Measurements from ENCODE around the gene BACE1-AS.
"Not testable (repeated sequence)": the region's sequence is repeated elsewhere in the genome, so short reads cannot be mapped to it uniquely, and the experiment has no call there.

Gene BACE1-AS

DNA sequence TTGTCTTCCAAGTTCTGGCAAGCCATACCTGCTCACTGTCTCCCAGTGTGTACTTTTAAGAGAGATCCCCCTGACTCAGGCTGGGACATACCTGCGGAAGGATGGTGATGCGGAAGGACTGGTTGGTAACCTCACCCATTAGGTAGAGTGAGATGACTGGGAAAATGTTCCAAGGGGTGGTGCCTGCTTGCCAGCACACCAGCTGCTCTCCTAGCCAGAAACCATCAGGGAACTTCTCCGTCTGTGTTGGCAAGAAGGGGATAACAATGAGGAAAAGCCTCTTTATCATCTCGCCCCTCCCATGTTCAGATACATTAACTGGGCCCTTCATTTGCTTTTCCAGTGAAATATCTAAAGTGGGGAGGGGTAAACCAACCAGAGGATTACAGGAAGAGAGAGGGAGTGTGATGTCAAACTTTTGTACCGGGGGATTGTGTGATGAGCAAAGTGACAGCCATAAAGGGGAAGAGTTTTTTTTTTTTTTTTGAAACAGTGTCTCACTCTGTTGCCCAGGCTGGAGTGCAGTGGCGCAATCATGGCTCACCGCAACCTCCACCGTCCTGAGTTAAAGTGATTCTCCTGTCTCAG lies at the start of gene BACE1-AS:
Gene BACE1-AS (plus strand): TSS at position 538 of the 588 bp plus-strand sequence.
- Mint-ChIP-seq H3K4me1 (no peaks in the 10 kb centered on the region), H3K27ac (no peak within 1 kb of the TSS), H3K4me3 (no peak within 1 kb of the TSS), H3K27me3 (no peaks in the 10 kb centered on the region), H3K9me3 (no peaks in the 10 kb centered on the region)
- DNase-seq: no peak
- ATAC-seq: no peak

- H3K9me3 Mint-ChIP-seq: no peaks in the 10 kb centered on the region
- no peaks in the 10 kb centered on the region for H3K4me1 Mint-ChIP-seq
- H3K27me3 Mint-ChIP-seq: no peaks in the 10 kb centered on the region
- DNase-seq (no peak), ATAC-seq (no peak)
- no peak overlapping the region for H3K4me3 Mint-ChIP-seq
- no peak overlapping the region for H3K27ac Mint-ChIP-seq
Observed at GRCh38 chr11:117248341-117248740, 42.8 kb upstream of the BACE1-AS start.

DNA sequence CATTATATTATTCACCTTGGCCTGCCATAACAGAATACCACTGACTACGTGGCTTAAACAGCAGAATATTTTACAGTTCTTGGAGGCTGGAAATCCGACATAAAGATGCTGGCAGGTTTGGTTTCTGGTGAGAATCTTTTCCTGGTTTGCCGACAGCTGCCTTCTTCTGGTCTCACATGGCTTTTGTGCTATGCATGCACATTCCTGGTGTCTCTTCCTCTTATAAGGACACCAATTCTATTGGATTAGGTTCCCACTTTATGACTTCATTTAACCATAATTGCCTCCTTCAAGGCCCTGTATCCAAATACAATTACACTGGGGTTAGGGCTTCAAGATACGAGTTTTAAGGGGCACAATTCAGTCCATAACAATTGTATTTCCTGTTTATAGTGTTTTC lies 41.6 kb upstream of the BACE1-AS start:
- no peaks in the 10 kb centered on the region for H3K27me3 Mint-ChIP-seq
- no peak for DNase-seq
- ATAC-seq: no peak
- no peak overlapping the region for H3K4me3 Mint-ChIP-seq
- no peaks in the 10 kb centered on the region for H3K4me1 Mint-ChIP-seq
- no peak overlapping the region for H3K27ac Mint-ChIP-seq
- no peaks in the 10 kb centered on the region for H3K9me3 Mint-ChIP-seq

DNA sequence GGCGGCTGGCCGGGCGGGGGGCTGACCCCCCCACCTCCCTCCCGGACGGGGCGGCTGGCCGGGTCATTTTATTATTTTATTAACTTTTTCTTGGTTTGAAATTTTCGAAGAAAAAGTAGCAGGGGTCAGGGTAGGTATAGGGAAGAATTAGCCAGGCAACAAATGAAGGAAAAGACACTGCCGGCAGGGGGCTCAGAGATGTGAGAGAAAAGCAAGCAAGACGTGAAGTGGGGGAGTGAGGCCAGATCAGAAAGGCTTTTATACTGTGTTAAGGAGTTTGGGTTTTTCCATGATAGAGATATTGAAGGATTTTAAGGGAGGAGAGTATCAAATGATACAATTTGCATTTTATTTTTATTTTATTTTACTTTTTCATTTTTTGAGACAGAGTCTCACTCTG lies 39.6 kb upstream of the BACE1-AS start:
- H3K4me3 Mint-ChIP-seq: no peak overlapping the region
- peak overlapping the region in 1 of 2 donors; percentile 18 for H3K27ac Mint-ChIP-seq
- no peaks in the 10 kb centered on the region for H3K27me3 Mint-ChIP-seq

GRCh38 chr11:117255966-117256365 lies 35.2 kb upstream of the BACE1-AS start:
- Mint-ChIP-seq H3K9me3 (no peaks in the 10 kb centered on the region), H3K27me3 (no peaks in the 10 kb centered on the region), H3K27ac (no peak overlapping the region), H3K4me1 (no peaks in the 10 kb centered on the region), H3K4me3 (no peak overlapping the region)
- DNase-seq (no peak), ATAC-seq (no peak)

More for the DNA sequence above, 39.6 kb upstream of the BACE1-AS start:
- no peak for DNase-seq
- Mint-ChIP-seq H3K9me3 (no peaks in the 10 kb centered on the region), H3K4me1 (no peaks in the 10 kb centered on the region)
- no peak for ATAC-seq

GRCh38 chr11:117256573-117256972 lies 34.6 kb upstream of the BACE1-AS start:
- Mint-ChIP-seq H3K27ac (no peak overlapping the region), H3K4me3 (no peak overlapping the region), H3K4me1 (no peaks in the 10 kb centered on the region), H3K9me3 (no peaks in the 10 kb centered on the region), H3K27me3 (no peaks in the 10 kb centered on the region)
- DNase-seq (no peak), ATAC-seq (no peak)

GRCh38 chr11:117258576-117258975 lies 32.6 kb upstream of the BACE1-AS start:
- DNase-seq (no peak), ATAC-seq (no peak)
- H3K9me3 Mint-ChIP-seq: no peaks in the 10 kb centered on the region
- no peaks in the 10 kb centered on the region for H3K4me1 Mint-ChIP-seq
- no peak overlapping the region for H3K4me3 Mint-ChIP-seq
- no peaks in the 10 kb centered on the region for H3K27me3 Mint-ChIP-seq
- H3K27ac Mint-ChIP-seq: no peak overlapping the region

DNA sequence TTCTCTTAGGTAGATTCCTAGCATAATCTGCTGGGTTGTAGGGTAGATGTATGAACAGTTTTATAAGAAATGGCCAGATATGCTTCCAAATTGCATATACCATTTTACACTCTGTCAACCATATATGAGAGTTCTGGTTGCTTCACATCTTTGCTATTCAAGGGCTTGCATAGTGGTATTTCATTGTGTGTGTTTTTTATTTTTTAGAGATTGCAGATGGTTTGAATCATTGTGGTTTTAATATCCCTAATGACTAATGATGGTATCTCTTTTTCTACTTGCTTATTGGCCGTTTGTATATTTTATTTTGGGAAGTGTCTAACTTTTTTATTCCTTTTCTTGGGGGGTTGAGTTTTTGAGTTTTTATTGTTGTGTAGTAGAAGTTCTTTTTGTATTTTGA lies 31.7 kb upstream of the BACE1-AS start:
- H3K27me3 Mint-ChIP-seq: no peaks in the 10 kb centered on the region
- no peak overlapping the region for H3K27ac Mint-ChIP-seq
- ATAC-seq: no peak
- H3K4me1 Mint-ChIP-seq: no peaks in the 10 kb centered on the region
- H3K4me3 Mint-ChIP-seq: no peak overlapping the region
- H3K9me3 Mint-ChIP-seq: no peaks in the 10 kb centered on the region
- no peak for DNase-seq

DNA sequence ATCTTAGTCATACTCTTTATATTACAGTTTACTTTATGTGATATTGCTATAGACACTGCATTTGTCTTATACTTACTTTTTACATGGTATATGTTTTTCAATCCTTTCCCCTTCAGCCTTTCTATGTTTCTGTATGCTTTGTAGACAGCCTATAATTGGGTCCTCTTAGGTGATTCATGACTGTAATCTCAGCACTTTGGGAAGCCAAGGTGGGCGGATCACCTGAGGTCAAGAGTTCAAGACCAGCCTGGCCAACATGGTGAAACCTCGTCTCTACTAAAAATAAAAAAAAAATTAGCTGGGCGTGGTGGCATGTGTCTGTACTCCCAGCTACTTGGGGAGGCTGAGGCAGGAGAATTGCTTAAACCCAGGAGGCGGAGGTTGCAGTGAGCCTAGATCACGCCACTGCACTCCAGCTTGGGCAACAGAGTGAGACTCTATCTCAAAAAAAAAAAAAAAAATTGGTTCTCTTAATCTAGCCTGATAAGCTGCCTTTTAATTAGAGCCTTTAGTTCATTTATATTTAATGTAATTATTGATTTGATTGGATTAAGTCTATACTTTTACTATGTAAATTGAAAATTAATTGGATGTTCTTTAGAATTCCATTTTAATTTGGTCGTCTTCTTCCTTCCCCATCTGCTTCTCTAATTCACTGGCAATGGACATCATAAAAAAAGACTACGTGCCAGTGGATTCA lies 26.4 kb upstream of the BACE1-AS start:
- not testable (repeated sequence) for H3K4me3 Mint-ChIP-seq, DNase-seq, H3K9me3 Mint-ChIP-seq, H3K27me3 Mint-ChIP-seq, H3K4me1 Mint-ChIP-seq, ATAC-seq, H3K27ac Mint-ChIP-seq

- ATAC-seq (no peak), DNase-seq (no peak)
- Mint-ChIP-seq H3K27me3 (no peaks in the 10 kb centered on the region), H3K4me3 (no peak overlapping the region), H3K27ac (no peak overlapping the region), H3K4me1 (no peaks in the 10 kb centered on the region), H3K9me3 (no peaks in the 10 kb centered on the region)
Observed at GRCh38 chr11:117265745-117266144, 25.4 kb upstream of the BACE1-AS start.

DNA sequence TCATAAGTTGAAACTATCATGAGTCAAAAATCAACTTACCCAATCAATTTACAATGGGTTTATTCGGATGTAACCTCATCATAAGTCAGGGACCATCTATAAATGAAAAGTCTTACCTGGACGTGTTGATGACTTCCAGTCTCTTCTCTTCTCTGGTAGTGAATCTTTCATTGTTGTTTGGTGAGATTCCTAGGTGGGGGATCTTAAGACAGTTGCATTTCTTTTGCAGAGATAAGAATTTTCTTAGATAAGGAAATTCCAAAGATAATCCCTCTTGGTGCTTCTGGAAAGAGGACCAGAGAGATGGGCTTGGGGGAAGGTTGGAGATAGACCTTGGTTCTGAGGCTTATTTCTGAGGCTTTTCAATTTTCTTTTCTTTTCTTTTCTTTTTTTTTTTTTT lies 21.3 kb upstream of the BACE1-AS start:
- H3K27me3 Mint-ChIP-seq: no peaks in the 10 kb centered on the region
- no peaks in the 10 kb centered on the region for H3K9me3 Mint-ChIP-seq
- H3K27ac Mint-ChIP-seq: peak overlapping the region in 1 of 2 donors; percentile 63
- DNase-seq (no peak), ATAC-seq (no peak)
- no peak overlapping the region for H3K4me3 Mint-ChIP-seq
- no peaks in the 10 kb centered on the region for H3K4me1 Mint-ChIP-seq

GRCh38 chr11:117271208-117271607 lies 19.9 kb upstream of the BACE1-AS start:
- no peak for DNase-seq
- no peaks in the 10 kb centered on the region for H3K9me3 Mint-ChIP-seq
- no peak overlapping the region for H3K27ac Mint-ChIP-seq
- no peaks in the 10 kb centered on the region for H3K4me1 Mint-ChIP-seq
- no peak for ATAC-seq
- no peak overlapping the region for H3K4me3 Mint-ChIP-seq
- no peaks in the 10 kb centered on the region for H3K27me3 Mint-ChIP-seq

DNA sequence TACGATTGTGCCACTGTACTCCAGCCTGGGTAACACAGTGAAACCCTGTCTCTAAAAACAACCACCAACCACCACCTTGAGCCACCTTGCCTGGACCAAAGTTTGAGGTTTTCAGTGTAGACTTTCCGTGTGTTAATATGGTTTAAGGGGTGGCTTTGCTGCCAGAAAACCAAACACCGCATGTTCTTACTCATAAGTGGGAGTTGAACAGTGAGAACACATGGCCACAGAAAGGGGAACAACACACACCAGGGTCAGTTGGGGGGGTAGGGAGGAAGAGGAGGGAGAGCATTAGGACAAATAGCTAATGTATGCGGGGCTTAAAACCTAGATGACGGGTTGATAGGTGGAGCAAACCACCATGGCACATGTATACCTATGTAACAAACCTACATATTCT lies 19.0 kb upstream of the BACE1-AS start:
- not testable (repeated sequence) for H3K4me3 Mint-ChIP-seq, H3K4me1 Mint-ChIP-seq, H3K27me3 Mint-ChIP-seq, DNase-seq, H3K9me3 Mint-ChIP-seq, ATAC-seq, H3K27ac Mint-ChIP-seq

DNA sequence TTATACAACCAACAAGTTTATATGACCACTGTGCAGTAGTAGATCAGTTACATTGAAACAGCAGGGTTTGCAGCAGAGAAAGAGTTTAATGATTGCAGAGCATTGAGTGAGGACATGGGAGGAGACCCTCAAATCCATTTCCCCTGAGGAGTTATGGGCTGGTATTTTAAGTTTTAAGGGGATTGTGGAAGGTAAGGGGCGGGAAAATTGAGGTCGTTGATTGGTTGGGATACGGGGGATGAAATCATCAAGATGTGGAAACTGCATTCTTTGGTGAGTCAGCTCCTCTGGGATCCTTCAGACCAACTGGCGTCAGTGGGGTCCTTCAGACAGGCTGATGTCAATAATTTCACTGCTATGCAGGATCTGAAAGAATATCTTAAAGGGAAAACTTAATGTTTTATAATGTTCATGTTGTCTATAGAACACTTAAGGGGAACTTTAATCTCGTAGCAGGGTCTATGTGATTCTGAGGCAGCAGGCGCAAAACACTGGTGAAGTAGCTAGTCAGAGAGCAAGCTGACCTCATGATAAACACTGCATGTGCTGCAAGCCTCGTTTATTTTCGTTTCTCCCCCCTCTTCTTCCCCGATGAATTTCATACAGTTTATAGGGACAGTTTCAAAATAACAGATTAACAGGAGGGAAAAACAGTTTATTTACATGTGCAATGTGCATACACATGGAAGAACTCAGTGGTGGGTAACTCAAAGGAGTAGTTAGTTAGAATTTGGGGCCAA lies 17.4 kb upstream of the BACE1-AS start:
- DNase-seq (no peak), ATAC-seq (no peak)
- no peaks in the 10 kb centered on the region for H3K27me3 Mint-ChIP-seq
- H3K27ac Mint-ChIP-seq: no peak overlapping the region
- H3K4me1 Mint-ChIP-seq: no peaks in the 10 kb centered on the region
- no peaks in the 10 kb centered on the region for H3K9me3 Mint-ChIP-seq
- H3K4me3 Mint-ChIP-seq: no peak overlapping the region

DNA sequence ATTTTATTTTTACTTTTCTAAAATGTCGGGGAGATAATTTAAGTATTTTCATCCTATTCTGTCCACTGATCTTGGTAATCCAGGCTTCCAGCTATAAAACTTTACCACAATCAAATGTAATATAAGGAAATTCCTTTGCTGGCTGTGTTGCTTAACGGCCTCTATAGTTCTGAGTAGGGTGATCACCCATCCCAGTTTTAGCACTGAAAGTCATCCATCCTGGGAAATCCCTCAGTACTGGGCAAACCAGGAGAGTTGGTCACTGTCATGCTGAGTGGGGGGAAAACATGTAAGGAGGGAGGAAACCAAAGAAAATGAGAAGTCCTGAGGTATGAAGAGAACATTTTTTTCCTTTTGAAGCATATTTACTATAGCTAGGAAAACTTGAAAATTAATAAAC lies 12.8 kb upstream of the BACE1-AS start:
- Mint-ChIP-seq H3K27ac (no peak overlapping the region), H3K4me3 (no peak overlapping the region), H3K4me1 (no peaks in the 10 kb centered on the region), H3K9me3 (no peaks in the 10 kb centered on the region), H3K27me3 (no peaks in the 10 kb centered on the region)
- ATAC-seq (no peak), DNase-seq (no peak)

GRCh38 chr11:117279711-117280376 lies 11.3 kb upstream of the BACE1-AS start:
- Mint-ChIP-seq H3K4me3 (no peak overlapping the region), H3K27ac (peak overlapping the region; percentile 0 to 2), H3K27me3 (no peaks in the 10 kb centered on the region), H3K9me3 (no peaks in the 10 kb centered on the region), H3K4me1 (no peaks in the 10 kb centered on the region)
- no peak for ATAC-seq
- DNase-seq: no peak

All from stimulated activated naive CD8-positive, alpha-beta T cell treated with anti-CD3 and anti-CD28 coated beads, Interleukin-15, amount 100 ng/mL, for 72 hours (primary cell).